Measurements from ENCODE around the gene AP4S1.

AP4S1 gene

GRCh38 chr14:31137214-31137889, 111.9 kb downstream of the AP4S1 start:
- no peak for DNase-seq (ENCODE audit: low read depth in 2 of 2)

GRCh38 chr14:31138301-31138700, 112.9 kb downstream of the AP4S1 start:
- DNase-seq (ENCODE audit: low read depth in 2 of 2), result no peak

- no peak for DNase-seq (ENCODE audit: low read depth in 2 of 2)
These were observed 113.9 kb downstream of the AP4S1 start for GRCh38 chr14:31139301-31139847.

DNA sequence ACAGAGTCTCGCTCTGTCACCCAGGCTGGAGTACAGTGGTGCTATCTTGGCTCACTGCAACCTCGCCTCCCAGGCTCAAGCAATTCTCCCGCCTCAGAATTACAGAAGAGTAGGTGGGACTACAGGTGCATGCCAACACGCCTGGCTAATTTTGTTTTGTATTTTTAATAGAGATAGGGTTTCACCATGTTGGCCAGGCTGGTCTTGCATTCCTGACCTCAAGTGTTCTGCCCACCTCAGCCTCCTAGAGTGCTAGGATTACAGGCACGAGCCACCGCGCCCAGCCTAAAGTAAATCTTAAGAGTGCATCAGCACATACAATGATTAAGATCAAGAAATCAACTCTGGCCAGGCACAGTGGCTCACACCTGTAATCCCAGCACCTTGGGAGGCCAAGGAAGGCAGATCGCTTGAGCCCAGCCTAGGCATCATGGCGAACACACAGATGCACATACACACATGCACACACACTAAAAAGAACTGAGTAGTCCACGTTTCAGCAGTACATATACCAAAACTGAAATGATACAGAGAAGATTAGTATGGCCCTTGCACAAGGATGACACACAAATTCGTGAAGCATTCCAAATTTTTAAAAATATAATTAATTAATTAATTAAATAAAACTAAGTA, 117.1 kb downstream of the AP4S1 start:
- no peak for DNase-seq (ENCODE audit: low read depth in 2 of 2)
